WTC11 (cell line): Measurements from ENCODE around the gene DNAH7. TPM values are rescaled to one million over a fixed set of nuclear protein-coding genes. Genes with fewer than 3 reads are reported as not detected.

Experiments used
- ATAC-seq: fragments of 200-7000 bp; cut with Tn5 transposase; 2 replicates; pipeline ENCODE4 v1.10.0; 2021; ENCODE audit warnings: mild to moderate bottlenecking, moderate library complexity
- CTCF ChIA-PET: fragments of 300-600 bp; sonication (Branson Sonifier 250); formaldehyde crosslinking; loops from one replicate; lab custom pipeline; 2021; ENCODE audit warnings: antibody characterized with exemption; lab: Charles Lee
- POLR2A ChIA-PET: fragments of 350-600 bp; sonication (Branson Sonifier 250); formaldehyde crosslinking; loops from one replicate; lab custom pipeline; 2021; ENCODE audit warnings: antibody characterized with exemption; lab: Charles Lee
- DNase-seq: peaks from one replicate; pipeline ENCODE4 v3.0.0; 2021; ENCODE audit warnings: low spot score
- H3K27ac Mint-ChIP-seq: 2 replicates; pipeline ENCODE4 v1.8.0; 2021; ENCODE audit warnings: mixed read lengths
- H3K27me3 Mint-ChIP-seq: 2 replicates; pipeline ENCODE4 v1.8.0; 2021; ENCODE audit warnings: low read depth, mild to moderate bottlenecking, moderate library complexity, mixed read lengths
- H3K36me3 Mint-ChIP-seq: 2 replicates; pipeline ENCODE4 v1.8.0; 2021; ENCODE audit warnings: mixed read lengths
- H3K4me1 Mint-ChIP-seq: 2 replicates; pipeline ENCODE4 v1.8.0; 2022; ENCODE audit warnings: mixed read lengths
- H3K4me3 Mint-ChIP-seq: 2 replicates; pipeline ENCODE4 v1.8.0; 2021; ENCODE audit warnings: mild to moderate bottlenecking, moderate library complexity, mixed read lengths
- H3K9me3 Mint-ChIP-seq: 2 replicates; pipeline ENCODE4 v1.8.0; 2021; ENCODE audit warnings: mixed read lengths
- ATF2 ChIP-seq: sonication (generic); formaldehyde crosslinking; IDR thresholded peaks from 2 replicates; pipeline ENCODE4 v1.8.1; 2022; ENCODE audit warnings: low read depth, missing genetic modification reagents, borderline replicate concordance
- CTCF ChIP-seq: fragments of 200-600 bp; IDR thresholded peaks from 2 replicates; pipeline ENCODE4 v1.8.0; 2022; ENCODE audit warnings: antibody characterized with exemption
- E2F5 ChIP-seq: sonication (generic); formaldehyde crosslinking; IDR thresholded peaks from 2 replicates; pipeline ENCODE4 v1.8.1; 2022; ENCODE audit warnings: mild to moderate bottlenecking, moderate library complexity, missing genetic modification reagents
- ETV6 ChIP-seq: sonication (generic); formaldehyde crosslinking; IDR thresholded peaks from 2 replicates; pipeline ENCODE4 v1.8.1; 2022; ENCODE audit warnings: mild to moderate bottlenecking, missing genetic modification reagents
- FOXP1 ChIP-seq: sonication (generic); formaldehyde crosslinking; IDR thresholded peaks from 2 replicates; pipeline ENCODE4 v1.8.0; 2022; ENCODE audit warnings: missing genetic modification reagents, mild to moderate bottlenecking, moderate library complexity, borderline replicate concordance
- FOXP4 ChIP-seq: sonication (generic); formaldehyde crosslinking; IDR thresholded peaks from 2 replicates; pipeline ENCODE4 v1.8.0; 2022; ENCODE audit warnings: mild to moderate bottlenecking, missing genetic modification reagents
- GTF2I ChIP-seq: fragments of 250-450 bp; sonication (Bioruptor Pico); conservative IDR thresholded peaks from 2 replicates; pipeline ENCODE4 v1.4.0; 2021; ENCODE audit warnings: mild to moderate bottlenecking
- HMGA2 ChIP-seq: fragments of 250-450 bp; sonication (Bioruptor Pico); IDR thresholded peaks from 2 replicates; pipeline ENCODE4 v1.4.0; 2021; ENCODE audit warnings: mild to moderate bottlenecking, moderate library complexity
- NR2C2 ChIP-seq: sonication (generic); formaldehyde crosslinking; IDR thresholded peaks from 2 replicates; pipeline ENCODE4 v1.8.0; 2022; ENCODE audit warnings: mild to moderate bottlenecking, missing genetic modification reagents
- USF2 ChIP-seq: sonication (generic); formaldehyde crosslinking; IDR thresholded peaks from 2 replicates; pipeline ENCODE4 v1.8.1; 2023; ENCODE audit warnings: mild to moderate bottlenecking, missing genetic modification reagents, moderate library complexity
- ZBTB43 ChIP-seq: sonication (generic); formaldehyde crosslinking; IDR thresholded peaks from 2 replicates; pipeline ENCODE4 v1.8.1; 2023; ENCODE audit warnings: mild to moderate bottlenecking, missing genetic modification reagents
- ZMAT4 ChIP-seq: fragments of 250-450 bp; sonication (Bioruptor Pico); IDR thresholded peaks from 2 replicates; pipeline ENCODE4 v1.9.0; 2021; ENCODE audit warnings: mild to moderate bottlenecking
- ZNF232 ChIP-seq: sonication (generic); formaldehyde crosslinking; IDR thresholded peaks from 2 replicates; pipeline ENCODE4 v1.8.0; 2022; ENCODE audit warnings: mild to moderate bottlenecking, missing genetic modification reagents
- ZNF281 ChIP-seq: sonication (generic); formaldehyde crosslinking; IDR thresholded peaks from 2 replicates; pipeline ENCODE4 v1.8.0; 2023; ENCODE audit warnings: mild to moderate bottlenecking, missing genetic modification reagents
- ZNF317 ChIP-seq: sonication (generic); formaldehyde crosslinking; IDR thresholded peaks from 2 replicates; pipeline ENCODE4 v1.8.1; 2023; ENCODE audit warnings: low read depth, mild to moderate bottlenecking, moderate library complexity, missing genetic modification reagents, borderline replicate concordance
- total RNA-seq: library from RNA; stranded (reverse); gene quantifications from 3 replicates; pipeline ENCODE4 v1.2.3, GENCODE V29; 2021

DNAH7 gene
- total RNA-seq, 1 experiment from 2014 or later: 0.04 TPM

- TF ChIP-seq ZBTB43: no peak
Observed at GRCh38 chr2:195937176-195937575, 131.5 kb downstream of the DNAH7 start (continued).

GRCh38 chr2:195934484-195934883, 134.2 kb downstream of the DNAH7 start:
- no peak overlapping the region for H3K4me3 Mint-ChIP-seq
- peaks cover 10% of the 10 kb centered on the region for H3K9me3 Mint-ChIP-seq
- DNase-seq: no peak
- H3K36me3 Mint-ChIP-seq: no peaks in the 10 kb centered on the region
- H3K4me1 Mint-ChIP-seq: no peaks in the 10 kb centered on the region
- no peak for ATAC-seq
- ChIA-PET CTCF (no interaction called here), POLR2A (interaction anchor here (0.5 kb wide), 1 partner anchor 360 kb away, joined by 3 read pairs; no protein-coding TSS in a partner anchor)
- no peaks in the 10 kb centered on the region for H3K27me3 Mint-ChIP-seq
- TF ChIP-seq HMGA2 (CRISPR knock-in tag) (no peak), USF2 (CRISPR knock-in tag) (no peak), NR2C2 (CRISPR knock-in tag) (no peak), ZNF232 (no peak), ATF2 (CRISPR knock-in tag) (no peak), FOXP1 (CRISPR knock-in tag) (no peak), GTF2I (CRISPR knock-in tag) (no peak), ZMAT4 (CRISPR knock-in tag) (no peak), FOXP4 (CRISPR knock-in tag) (no peak), ZNF317 (no peak), CTCF (no peak), E2F5 (CRISPR knock-in tag) (no peak), ZNF281 (no peak), ETV6 (CRISPR knock-in tag) (no peak)
- H3K27ac Mint-ChIP-seq: no peak overlapping the region
